GM12891 (cell line): ENCODE measurements around the gene TMEM215.

Source experiments
- PAX5 ChIP-seq: IDR thresholded peaks from 2 replicates; pipeline ENCODE4 v1.6.1; 2011; ENCODE audit warnings: low read length, moderate library complexity, mild to moderate bottlenecking; ENCODE audit not compliant: insufficient read depth, severe bottlenecking
- POLR2A ChIP-seq: IDR thresholded peaks from 2 replicates; pipeline ENCODE4 v1.6.1; 2011; ENCODE audit warnings: low read depth, low read length, control low read depth
- POLR2AphosphoS5 ChIP-seq: IDR thresholded peaks from 2 replicates; pipeline ENCODE4 v1.6.1; 2011; ENCODE audit warnings: low read depth, low read length, control low read depth
- POU2F2 ChIP-seq: IDR thresholded peaks from 2 replicates; pipeline ENCODE4 v1.6.1; 2011; ENCODE audit warnings: low read depth, mild to moderate bottlenecking, control low read depth, low read length, moderate library complexity
- TAF1 ChIP-seq: IDR thresholded peaks from 2 replicates; pipeline ENCODE4 v1.6.1; 2011; ENCODE audit warnings: low read depth, low read length, control low read depth

DNA sequence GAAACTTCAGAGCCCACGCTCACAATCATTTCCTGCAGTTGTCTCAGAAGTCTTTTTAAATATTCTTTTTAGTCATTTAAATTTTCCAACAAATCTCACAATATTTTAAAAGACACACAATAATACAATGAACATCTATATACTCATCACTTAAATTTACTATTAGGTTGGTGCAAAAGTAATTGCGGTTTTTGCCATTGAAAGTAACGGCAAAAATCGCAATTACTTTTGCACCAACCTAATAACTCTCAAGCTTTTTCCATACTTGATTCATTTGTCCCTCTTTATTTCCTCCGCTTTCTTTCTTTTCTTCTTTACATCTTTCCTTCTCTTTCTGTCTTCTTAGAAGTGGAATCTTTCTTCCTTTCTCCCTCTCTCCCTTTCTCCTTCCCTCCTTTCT is 19.2 kb upstream of the TMEM215 start:
- TF ChIP-seq POLR2AphosphoS5 (no peak), POLR2A (no peak), TAF1 (no peak), POU2F2 (no peak), PAX5 (no peak)
